H1 (cell line): ENCODE measurements around the gene ELMO1. TPM values are rescaled to one million over a fixed set of nuclear protein-coding genes. Genes with fewer than 3 reads are reported as not detected.

Source experiments
- HDAC6 ChIP-seq: IDR thresholded peaks from one replicate; pipeline ENCODE4 v1.7.1; 2012; ENCODE audit warnings: low read depth, mild to moderate bottlenecking, inconsistent platforms, low read length, moderate library complexity
- NANOG ChIP-seq: IDR thresholded peaks from 2 replicates; pipeline ENCODE4 v1.6.1; 2011; ENCODE audit warnings: low read length, low read depth, mild to moderate bottlenecking, inconsistent platforms; ENCODE audit not compliant: insufficient read depth, poor library complexity, severe bottlenecking
- POLR2A ChIP-seq, 2 experiments: IDR thresholded peaks; 1 replicate in 1 of 2; 2 replicates in 1 of 2; pipeline ENCODE4 v1.6.1; 2011; ENCODE audit warnings: low read depth in 2 of 2, low read length in 2 of 2, mild to moderate bottlenecking in 2 of 2; ENCODE audit errors: control extremely low read depth in 1 of 2
- RAD21 ChIP-seq, 2 experiments: IDR thresholded peaks in 1 of 2; conservative IDR thresholded peaks in 1 of 2; 2 replicates each; pipeline ENCODE4 v1.6.1; 2011; ENCODE audit warnings: low read depth in 2 of 2, low read length in 2 of 2, improper control_type of control experiment in 1 of 2, inconsistent platforms in 1 of 2, mild to moderate bottlenecking in 1 of 2, moderate library complexity in 1 of 2
- SAP30 ChIP-seq: fragments of 300-600 bp; sonication (generic); IDR thresholded peaks from 2 replicates; pipeline ENCODE4 v1.7.1; 2012; ENCODE audit warnings: low read length, moderate library complexity, mild to moderate bottlenecking, inconsistent platforms; ENCODE audit not compliant: insufficient read depth, insufficient replicate concordance
- SP1 ChIP-seq: IDR thresholded peaks from 2 replicates; pipeline ENCODE4 v1.6.1; 2011; ENCODE audit warnings: low read depth, low read length
- polyA plus RNA-seq, 7 experiments: library from polyadenylated mRNA; depleted of rRNA in 3 of 7; stranded (reverse) in 5 of 7; unstranded in 2 of 7; fragments of >200 nt in 5 of 7; fragments of 200-250 nt in 2 of 7; gene quantifications; 1 replicate in 5 of 7; 2 replicates in 1 of 7; 4 replicates in 1 of 7; pipeline versions ENCODE4 v1.2.1 to v1.2.3, GENCODE V29; 2011 to 2013; ENCODE audit warnings: missing spikeins in 2 of 7, mixed read lengths in 2 of 7
- total RNA-seq: library from RNA; stranded (reverse); fragmentation: NEBNext Ultra II Directional; extraction: Animal tissue kit (Norgen Biotek cat#: 25700); gene quantifications from 2 replicates; pipeline ENCODE4 v1.2.1, GENCODE V29; 2021

ELMO1 gene
- total and polyA plus RNA-seq, 2 of the 8 experiments (the other 6 are each of a cell fraction or from before 2014, with no cell fraction given): 18.4 to 21.0 TPM

GRCh38 chr7:37488163-37488764 lies 39.6 kb upstream of the ELMO1 start (continued):
- peak in 1 of 2 experiments; percentile 19; a peak in 1 of 4 replicates for TF ChIP-seq RAD21 (IDR thresholded peaks at IDR 0.05 in 1 of 2, conservative IDR thresholded peaks at IDR 0.05 in 1 of 2; ENCODE audit: low read depth in 2 of 2, low read length in 2 of 2)
- TF ChIP-seq POLR2A (IDR thresholded peaks at IDR 0.05; ENCODE audit: control extremely low read depth in 1 of 2, low read depth in 2 of 2, low read length in 2 of 2): no peak
- no peak for TF ChIP-seq HDAC6
- peak; percentile 62 for TF ChIP-seq NANOG
- no peak for TF ChIP-seq SAP30
- no peak for TF ChIP-seq SP1
